IMR-90 (cell line): Measurements from ENCODE around the gene ANAPC5. TPM values are rescaled to one million over a fixed set of nuclear protein-coding genes. Genes with fewer than 3 reads are reported as not detected.

Experiments used
- ATAC-seq: fragments of 200-7000 bp; cut with Tn5 transposase; 2 replicates; pipeline ENCODE4 v1.9.1; 2020; ENCODE audit warnings: low read depth, mild to moderate bottlenecking, moderate library complexity
- BruUV-seq: library from RNA; stranded (reverse); fragments of 400-500 nt; replicated peaks from 2 replicates; lab custom pipeline; 2021; lab: Mats Ljungman, UMichigan
- CTCF ChIA-PET: fragments of 300-600 bp; formaldehyde crosslinking; extraction: SDS; loops from one replicate; lab custom pipeline; 2021; ENCODE audit warnings: antibody characterized with exemption; lab: Yijun Ruan, JAX
- POLR2A ChIA-PET: fragments of 300-600 bp; sonication (Branson Sonifier 250); formaldehyde crosslinking; loops from one replicate; lab custom pipeline; 2022; ENCODE audit warnings: antibody characterized with exemption; ENCODE audit not compliant: unreplicated experiment; lab: Charles Lee
- DNase-seq: peaks from one replicate; pipeline ENCODE4 v3.0.0; 2013
- H2AFZ ChIP-seq: replicated peaks from 2 replicates; pipeline ENCODE3; 2013; ENCODE audit warnings: low read length, mild to moderate bottlenecking; ENCODE audit not compliant: poor library complexity
- H2AK5ac ChIP-seq: 2 replicates; pipeline ENCODE4 v1.6.1; 2013; ENCODE audit warnings: low read depth, low read length, inconsistent platforms
- H2AK9ac ChIP-seq: replicated peaks from 2 replicates; pipeline ENCODE3; 2013; ENCODE audit warnings: mild to moderate bottlenecking, low read depth, low read length, moderate library complexity; ENCODE audit not compliant: poor library complexity
- H2BK120ac ChIP-seq: 2 replicates; pipeline ENCODE4 v1.6.1; 2013; ENCODE audit warnings: low read depth, low read length, inconsistent platforms
- H2BK15ac ChIP-seq: 3 replicates; pipeline ENCODE4 v1.6.1; 2013; ENCODE audit warnings: low read depth, low read length, inconsistent platforms
- H2BK20ac ChIP-seq: 2 replicates; pipeline ENCODE4 v1.6.1; 2013; ENCODE audit warnings: low read depth, mild to moderate bottlenecking, inconsistent platforms, low read length, moderate library complexity
- H2BK5ac ChIP-seq: 2 replicates; pipeline ENCODE4 v1.6.1; 2013; ENCODE audit warnings: mild to moderate bottlenecking, low read depth, low read length, inconsistent platforms; ENCODE audit not compliant: poor library complexity, severe bottlenecking
- H3K14ac ChIP-seq: replicated peaks from 2 replicates; pipeline ENCODE4 v1.6.1; 2013; ENCODE audit warnings: low read depth, low read length, inconsistent platforms
- H3K18ac ChIP-seq: 2 replicates; pipeline ENCODE4 v1.6.1; 2013; ENCODE audit warnings: low read depth, low read length, control low read depth
- H3K23ac ChIP-seq: 2 replicates; pipeline ENCODE4 v1.6.1; 2013; ENCODE audit warnings: low read depth, low read length, inconsistent platforms
- H3K27ac ChIP-seq: 2 replicates; pipeline ENCODE4 v1.5.1; 2013; ENCODE audit warnings: mild to moderate bottlenecking, control low read depth, low read length; ENCODE audit not compliant: insufficient read depth
- H3K27me3 ChIP-seq: 2 replicates; pipeline ENCODE4 v1.6.1; 2013; ENCODE audit warnings: low read length; ENCODE audit not compliant: control insufficient read depth, insufficient read depth
- H3K36me3 ChIP-seq: 2 replicates; pipeline ENCODE4 v1.6.1; 2013; ENCODE audit warnings: low read length, mixed read lengths; ENCODE audit not compliant: control insufficient read depth, insufficient read depth
- H3K4ac ChIP-seq: 2 replicates; pipeline ENCODE4 v1.6.1; 2013; ENCODE audit warnings: low read depth, low read length, inconsistent platforms
- H3K4me1 ChIP-seq: 2 replicates; pipeline ENCODE4 v1.6.1; 2013; ENCODE audit warnings: low read length, mixed read lengths; ENCODE audit not compliant: control insufficient read depth, insufficient read depth
- H3K4me2 ChIP-seq: 2 replicates; pipeline ENCODE4 v1.6.1; 2013; ENCODE audit warnings: low read depth, mild to moderate bottlenecking, control low read depth, low read length, moderate library complexity
- H3K4me3 ChIP-seq: 2 replicates; pipeline ENCODE4 v1.5.1; 2013; ENCODE audit warnings: low read depth, mild to moderate bottlenecking, control low read depth, low read length, moderate library complexity; ENCODE audit not compliant: insufficient read depth
- H3K56ac ChIP-seq: 2 replicates; pipeline ENCODE4 v1.6.1; 2013; ENCODE audit warnings: low read length, inconsistent platforms; ENCODE audit not compliant: insufficient read depth; ENCODE audit errors: extremely low read depth
- H3K79me1 ChIP-seq, 2 experiments: 2 replicates each; pipeline ENCODE4 v1.6.1; 2013; ENCODE audit warnings: low read length in 2 of 2, inconsistent platforms in 1 of 2, low read depth in 1 of 2
- H3K9ac ChIP-seq: 2 replicates; pipeline ENCODE4 v1.6.1; 2013; ENCODE audit warnings: low read depth, low read length, control low read depth
- H3K9me1 ChIP-seq: 2 replicates; pipeline ENCODE4 v1.6.1; 2013; ENCODE audit warnings: low read length, inconsistent platforms; ENCODE audit not compliant: insufficient read depth
- H3K9me3 ChIP-seq: 2 replicates; pipeline ENCODE4 v1.6.1; 2013; ENCODE audit warnings: low read length; ENCODE audit not compliant: control insufficient read depth, insufficient read depth
- H4K20me1 ChIP-seq: 2 replicates; pipeline ENCODE4 v1.6.1; 2013; ENCODE audit warnings: low read length, inconsistent platforms; ENCODE audit not compliant: insufficient read depth
- H4K5ac ChIP-seq: 2 replicates; pipeline ENCODE4 v1.6.1; 2013; ENCODE audit warnings: mild to moderate bottlenecking, low read depth, low read length, control low read depth
- H4K8ac ChIP-seq, 2 experiments: 2 replicates each; pipeline ENCODE4 v1.6.1; 2013; ENCODE audit warnings: low read depth in 2 of 2, low read length in 2 of 2, control low read depth in 1 of 2, inconsistent platforms in 1 of 2
- H4K91ac ChIP-seq: 2 replicates; pipeline ENCODE4 v1.6.1; 2013; ENCODE audit warnings: low read depth, low read length, inconsistent platforms; ENCODE audit not compliant: insufficient read depth
- CEBPB ChIP-seq: IDR thresholded peaks from 2 replicates; pipeline ENCODE4 v1.6.1; 2012; ENCODE audit warnings: low read depth, low read length, improper control_type of control experiment
- CHD1 ChIP-seq: IDR thresholded peaks from 2 replicates; pipeline ENCODE4 v1.6.1; 2012; ENCODE audit warnings: low read depth, low read length, improper control_type of control experiment
- MAFK ChIP-seq: IDR thresholded peaks from 2 replicates; pipeline ENCODE4 v1.6.1; 2012; ENCODE audit warnings: low read depth, low read length, improper control_type of control experiment
- MAZ ChIP-seq: IDR thresholded peaks from 2 replicates; pipeline ENCODE4 v1.6.1; 2012; ENCODE audit warnings: low read depth, mild to moderate bottlenecking, low read length, improper control_type of control experiment, moderate library complexity, borderline replicate concordance
- MXI1 ChIP-seq: IDR thresholded peaks from 2 replicates; pipeline ENCODE4 v1.6.1; 2012; ENCODE audit warnings: low read depth, mild to moderate bottlenecking, low read length, moderate library complexity, borderline replicate concordance
- POLR2A ChIP-seq: IDR thresholded peaks from 2 replicates; pipeline ENCODE4 v1.6.1; 2012; ENCODE audit warnings: mild to moderate bottlenecking, low read depth, low read length
- RAD21 ChIP-seq: IDR thresholded peaks from 2 replicates; pipeline ENCODE4 v1.6.1; 2012; ENCODE audit warnings: low read length, improper control_type of control experiment
- RCOR1 ChIP-seq: IDR thresholded peaks from 2 replicates; pipeline ENCODE4 v1.6.1; 2012; ENCODE audit warnings: mild to moderate bottlenecking, low read length, improper control_type of control experiment; ENCODE audit not compliant: insufficient replicate concordance
- RFX5 ChIP-seq: IDR thresholded peaks from 2 replicates; pipeline ENCODE4 v1.8.0; 2012; ENCODE audit warnings: low read depth, mild to moderate bottlenecking, low read length, moderate library complexity
- WGBS, 2 experiments: methylation state at CpG; one replicate each; pipeline versions ENCODE4 v1.1.5 to v1.1.7; 2013; ENCODE audit warnings: missing lambda C conversion rate in 2 of 2; ENCODE audit not compliant: insufficient read length in 1 of 2; ENCODE audit errors: extremely low coverage in 2 of 2; 5-methylcytosine and 5-hydroxymethylcytosine counted together
- dilution Hi-C: fragments of 300-500 bp; cut with HindIII; formaldehyde crosslinking; loops from one replicate; pipeline ENCODE4 v1.14.3; 2018; ENCODE audit warnings: low sequenced_read_pairs; ENCODE audit not compliant: unreplicated experiment
- in situ Hi-C: fragments of 300-500 bp; cut with MboI; formaldehyde crosslinking; loops from 3 replicates; pipeline ENCODE4 v1.14.3; 2019; ENCODE audit warnings: low sequenced_read_pairs, inconsistent platforms, mixed read lengths
- intact Hi-C: fragments of 100-400 bp; cut with micrococcal nuclease; formaldehyde crosslinking; loops from 2 replicates; pipeline ENCODE4 v1.10.0; 2022
- polyA plus RNA-seq, 3 experiments: library from polyadenylated mRNA; depleted of rRNA; stranded (reverse); fragments of >200 nt; gene quantifications; 2 replicates each; pipeline ENCODE4 v1.2.3, GENCODE V29; 2012; ENCODE audit warnings: low replicate concordance in 1 of 3
- total RNA-seq: library from RNA; depleted of rRNA; stranded (reverse); fragments of >200 nt; gene quantifications from 2 replicates; pipeline ENCODE4 v1.2.3, GENCODE V29; 2012
- TF ChIP-seq, protein P1 (sequence below): fragments of 150-350 bp; IDR thresholded peaks from 2 replicates; pipeline ENCODE4 v1.6.1; 2016; ENCODE audit warnings: low read depth, mild to moderate bottlenecking, low read length, moderate library complexity, borderline replicate concordance
- TF ChIP-seq, protein P2 (sequence below): fragments of 150-350 bp; IDR thresholded peaks from 2 replicates; pipeline ENCODE4 v1.6.1; 2017; ENCODE audit warnings: mild to moderate bottlenecking, antibody characterized with exemption, low read length, low read depth
- TF ChIP-seq, protein P3 (sequence below): conservative IDR thresholded peaks from 2 replicates; pipeline ENCODE4 v1.5.1; 2012; ENCODE audit warnings: mild to moderate bottlenecking, low read depth, low read length, improper control_type of control experiment

The ANAPC5 gene
- total and polyA plus RNA-seq, 2 of the 4 experiments (the other 2 are of a cell fraction) = 157 to 211 TPM

DNA sequence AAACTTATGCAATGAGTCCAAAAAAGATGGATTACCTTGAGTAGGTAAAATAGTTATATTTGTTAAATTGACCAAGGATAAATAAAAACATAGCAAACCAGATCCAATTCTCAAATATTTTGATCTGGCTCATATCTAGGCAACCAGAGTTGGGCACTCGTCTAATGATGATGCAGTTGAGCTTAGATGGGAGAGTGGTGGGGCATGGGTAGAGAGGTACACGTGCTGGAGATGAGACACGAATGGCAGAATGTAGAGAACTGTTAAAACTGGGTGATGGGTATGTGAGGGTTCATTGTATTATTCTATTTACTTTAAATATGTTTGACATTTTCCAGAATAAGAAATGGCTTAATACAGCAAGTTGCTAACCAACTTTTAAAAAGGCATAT, 40.1 kb upstream of the ANAPC5 start:
- Histone ChIP-seq H3K4me1 (peaks cover 5% of the 10 kb centered on the region), H2BK120ac (no peak overlapping the region), H3K4ac (no peak overlapping the region), H2BK5ac (no peak overlapping the region), H3K14ac (no peak overlapping the region), H3K56ac (no peak overlapping the region), H3K9ac (no peak overlapping the region), H3K4me3 (no peak overlapping the region), H2AFZ (no peak overlapping the region), H3K23ac (no peak overlapping the region), H3K9me1 (peaks cover 6% of the 10 kb centered on the region; the same call in 1 of the 2 replicates), H2AK9ac (no peak overlapping the region), H4K20me1 (no peaks in the 10 kb centered on the region), H2BK15ac (no peak overlapping the region), H3K9me3 (no peaks in the 10 kb centered on the region), H3K36me3 (no peaks in the 10 kb centered on the region), H4K91ac (no peak overlapping the region), H3K27ac (no peak overlapping the region), H3K27me3 (no peaks in the 10 kb centered on the region), H3K18ac (no peak overlapping the region), H2BK20ac (no peak overlapping the region), H3K79me1 (no peaks in the 10 kb centered on the region), H3K4me2 (no peak overlapping the region), H2AK5ac (no peak overlapping the region), H4K5ac (no peak overlapping the region), H4K8ac (no peak overlapping the region)
- dilution Hi-C loops = no loop called here
- ChIA-PET POLR2A (no interaction called here), CTCF (no interaction called here)
- WGBS, 2 experiments = 83% methylated on average over 1 of the region's 3 CpGs; no CpG with 5 or more reads in 1 of the 2 experiments
- DNase-seq (no peak), ATAC-seq (no peak)
- TF ChIP-seq POLR2A = no peak
- TF ChIP-seq, protein P1, sequence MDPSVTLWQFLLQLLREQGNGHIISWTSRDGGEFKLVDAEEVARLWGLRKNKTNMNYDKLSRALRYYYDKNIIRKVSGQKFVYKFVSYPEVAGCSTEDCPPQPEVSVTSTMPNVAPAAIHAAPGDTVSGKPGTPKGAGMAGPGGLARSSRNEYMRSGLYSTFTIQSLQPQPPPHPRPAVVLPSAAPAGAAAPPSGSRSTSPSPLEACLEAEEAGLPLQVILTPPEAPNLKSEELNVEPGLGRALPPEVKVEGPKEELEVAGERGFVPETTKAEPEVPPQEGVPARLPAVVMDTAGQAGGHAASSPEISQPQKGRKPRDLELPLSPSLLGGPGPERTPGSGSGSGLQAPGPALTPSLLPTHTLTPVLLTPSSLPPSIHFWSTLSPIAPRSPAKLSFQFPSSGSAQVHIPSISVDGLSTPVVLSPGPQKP = no peak
- TF ChIP-seq MAZ = no peak
- TF ChIP-seq, protein P2, sequence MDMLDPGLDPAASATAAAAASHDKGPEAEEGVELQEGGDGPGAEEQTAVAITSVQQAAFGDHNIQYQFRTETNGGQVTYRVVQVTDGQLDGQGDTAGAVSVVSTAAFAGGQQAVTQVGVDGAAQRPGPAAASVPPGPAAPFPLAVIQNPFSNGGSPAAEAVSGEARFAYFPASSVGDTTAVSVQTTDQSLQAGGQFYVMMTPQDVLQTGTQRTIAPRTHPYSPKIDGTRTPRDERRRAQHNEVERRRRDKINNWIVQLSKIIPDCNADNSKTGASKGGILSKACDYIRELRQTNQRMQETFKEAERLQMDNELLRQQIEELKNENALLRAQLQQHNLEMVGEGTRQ = no peak
- TF ChIP-seq MXI1 = no peak
- no peak for TF ChIP-seq CEBPB
- no peak for TF ChIP-seq RCOR1
- TF ChIP-seq MAFK = no peak
- TF ChIP-seq RFX5 = no peak
- TF ChIP-seq, protein P3, sequence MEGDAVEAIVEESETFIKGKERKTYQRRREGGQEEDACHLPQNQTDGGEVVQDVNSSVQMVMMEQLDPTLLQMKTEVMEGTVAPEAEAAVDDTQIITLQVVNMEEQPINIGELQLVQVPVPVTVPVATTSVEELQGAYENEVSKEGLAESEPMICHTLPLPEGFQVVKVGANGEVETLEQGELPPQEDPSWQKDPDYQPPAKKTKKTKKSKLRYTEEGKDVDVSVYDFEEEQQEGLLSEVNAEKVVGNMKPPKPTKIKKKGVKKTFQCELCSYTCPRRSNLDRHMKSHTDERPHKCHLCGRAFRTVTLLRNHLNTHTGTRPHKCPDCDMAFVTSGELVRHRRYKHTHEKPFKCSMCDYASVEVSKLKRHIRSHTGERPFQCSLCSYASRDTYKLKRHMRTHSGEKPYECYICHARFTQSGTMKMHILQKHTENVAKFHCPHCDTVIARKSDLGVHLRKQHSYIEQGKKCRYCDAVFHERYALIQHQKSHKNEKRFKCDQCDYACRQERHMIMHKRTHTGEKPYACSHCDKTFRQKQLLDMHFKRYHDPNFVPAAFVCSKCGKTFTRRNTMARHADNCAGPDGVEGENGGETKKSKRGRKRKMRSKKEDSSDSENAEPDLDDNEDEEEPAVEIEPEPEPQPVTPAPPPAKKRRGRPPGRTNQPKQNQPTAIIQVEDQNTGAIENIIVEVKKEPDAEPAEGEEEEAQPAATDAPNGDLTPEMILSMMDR = no peak
- TF ChIP-seq CHD1 = no peak
- TF ChIP-seq RAD21 = no peak
- intact Hi-C loops = no loop called here
- in situ Hi-C loops = loop anchor here (5.0 kb wide), 1 partner anchor 40 kb away; the partner anchor contains the start of gene ANAPC5
- no TSS peak for BruUV-seq
